ENCODE results near the gene CTSH.

Gene CTSH

DNA sequence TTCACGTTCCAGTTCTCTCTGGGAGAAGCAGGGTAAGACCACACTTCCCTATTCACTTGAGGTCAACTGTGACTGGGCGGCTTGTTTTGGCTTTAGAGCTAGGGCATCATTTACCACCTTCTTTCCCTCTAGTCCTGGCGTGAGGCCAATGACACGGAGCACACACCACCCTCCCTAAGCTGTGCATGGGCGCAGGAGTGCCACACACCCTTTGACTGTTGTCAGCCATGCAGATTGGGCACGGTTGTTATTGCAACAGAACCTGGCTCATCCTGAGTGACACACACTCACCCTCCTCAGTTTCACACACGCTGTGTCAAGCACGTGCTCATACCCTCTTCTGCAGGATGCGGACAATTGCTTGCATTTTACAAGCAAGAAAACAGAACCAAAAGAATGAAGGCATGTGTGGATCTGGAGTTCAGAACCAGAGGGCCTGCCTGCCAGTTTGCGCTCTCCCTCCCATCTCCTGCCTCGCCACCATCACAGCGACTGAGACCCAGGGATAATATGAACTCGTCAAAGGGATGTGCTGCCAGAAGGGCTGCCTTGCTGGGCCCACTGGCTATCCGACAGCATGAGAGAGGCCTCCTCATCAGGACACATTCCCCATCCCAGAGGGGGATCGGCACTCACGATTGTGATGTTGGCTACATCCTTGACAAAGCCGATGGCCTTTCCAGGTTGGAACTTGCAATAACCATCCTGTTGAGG is 17.6 kb downstream of the CTSH start:
- intact Hi-C loops (cut with DNase I; ENCODE audit: low total_unique reads) = no loop called here
- no peaks in the 10 kb centered on the region for H3K9me3 ChIP-seq
- peaks cover 0 to 28% (median 0%) of the 10 kb centered on the region in 4 donors for H3K4me1 ChIP-seq
- no peak overlapping the region for H3K4me3 ChIP-seq
- DNase-seq = no peak
- no peaks in the 10 kb centered on the region for H3K27me3 ChIP-seq
- H3K36me3 ChIP-seq = peaks cover 29 to 53% (median 52%) of the 10 kb centered on the region in 3 donors
- TF ChIP-seq, protein P1, sequence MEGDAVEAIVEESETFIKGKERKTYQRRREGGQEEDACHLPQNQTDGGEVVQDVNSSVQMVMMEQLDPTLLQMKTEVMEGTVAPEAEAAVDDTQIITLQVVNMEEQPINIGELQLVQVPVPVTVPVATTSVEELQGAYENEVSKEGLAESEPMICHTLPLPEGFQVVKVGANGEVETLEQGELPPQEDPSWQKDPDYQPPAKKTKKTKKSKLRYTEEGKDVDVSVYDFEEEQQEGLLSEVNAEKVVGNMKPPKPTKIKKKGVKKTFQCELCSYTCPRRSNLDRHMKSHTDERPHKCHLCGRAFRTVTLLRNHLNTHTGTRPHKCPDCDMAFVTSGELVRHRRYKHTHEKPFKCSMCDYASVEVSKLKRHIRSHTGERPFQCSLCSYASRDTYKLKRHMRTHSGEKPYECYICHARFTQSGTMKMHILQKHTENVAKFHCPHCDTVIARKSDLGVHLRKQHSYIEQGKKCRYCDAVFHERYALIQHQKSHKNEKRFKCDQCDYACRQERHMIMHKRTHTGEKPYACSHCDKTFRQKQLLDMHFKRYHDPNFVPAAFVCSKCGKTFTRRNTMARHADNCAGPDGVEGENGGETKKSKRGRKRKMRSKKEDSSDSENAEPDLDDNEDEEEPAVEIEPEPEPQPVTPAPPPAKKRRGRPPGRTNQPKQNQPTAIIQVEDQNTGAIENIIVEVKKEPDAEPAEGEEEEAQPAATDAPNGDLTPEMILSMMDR (IDR thresholded peaks at IDR 0.05) = no peak
- no peak overlapping the region for H3K27ac ChIP-seq

DNA sequence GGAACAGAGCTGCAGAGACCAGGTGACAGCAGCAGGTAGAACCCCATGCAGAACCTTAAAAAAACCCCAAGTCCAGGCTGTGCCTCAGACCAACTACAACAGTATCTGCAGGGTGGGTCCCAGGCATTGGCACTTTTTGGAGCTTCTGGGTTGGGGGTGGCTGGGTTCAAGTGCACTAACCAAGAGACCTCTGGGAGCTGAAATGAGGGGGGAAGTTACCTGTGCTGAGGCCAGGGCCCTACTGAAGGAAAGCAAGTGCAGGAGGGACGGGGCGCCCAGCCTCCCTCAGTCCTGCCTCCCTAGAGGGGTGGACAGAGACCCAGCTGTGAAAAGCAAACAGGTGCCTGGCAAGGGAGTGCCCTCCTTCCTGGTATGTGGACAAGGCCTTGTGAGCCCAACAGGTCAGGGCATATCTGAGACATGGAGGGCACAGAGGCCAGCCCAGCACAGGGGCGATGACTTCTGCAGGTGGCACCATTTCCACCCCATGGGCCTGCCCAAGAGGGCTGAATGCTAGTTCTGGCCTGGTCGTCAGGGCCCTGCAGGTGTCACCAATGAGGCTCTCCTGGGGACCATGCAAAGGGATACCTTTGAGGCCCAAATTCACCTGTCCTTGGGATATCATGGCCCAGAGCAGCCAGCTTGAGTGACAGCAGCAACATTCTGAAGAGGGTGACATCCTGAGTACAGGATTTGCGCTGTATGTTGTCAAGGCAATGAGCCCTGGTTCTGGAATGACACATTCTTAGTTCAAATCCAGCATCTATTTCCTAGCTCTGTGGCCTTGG is 18.7 kb downstream of the CTSH start:
- H3K36me3 ChIP-seq = peaks cover 40 to 64% (median 63%) of the 10 kb centered on the region in 3 donors
- TF ChIP-seq, protein P1 (IDR thresholded peaks at IDR 0.05) = no peak
- DNase-seq = no peak
- H3K27ac ChIP-seq = no peak overlapping the region
- no peak overlapping the region for H3K4me3 ChIP-seq
- peaks cover 0 to 17% (median 0%) of the 10 kb centered on the region in 4 donors for H3K4me1 ChIP-seq
- H3K27me3 ChIP-seq = no peaks in the 10 kb centered on the region
- H3K9me3 ChIP-seq = no peaks in the 10 kb centered on the region
- intact Hi-C loops (cut with DNase I; ENCODE audit: low total_unique reads) = no loop called here

DNA sequence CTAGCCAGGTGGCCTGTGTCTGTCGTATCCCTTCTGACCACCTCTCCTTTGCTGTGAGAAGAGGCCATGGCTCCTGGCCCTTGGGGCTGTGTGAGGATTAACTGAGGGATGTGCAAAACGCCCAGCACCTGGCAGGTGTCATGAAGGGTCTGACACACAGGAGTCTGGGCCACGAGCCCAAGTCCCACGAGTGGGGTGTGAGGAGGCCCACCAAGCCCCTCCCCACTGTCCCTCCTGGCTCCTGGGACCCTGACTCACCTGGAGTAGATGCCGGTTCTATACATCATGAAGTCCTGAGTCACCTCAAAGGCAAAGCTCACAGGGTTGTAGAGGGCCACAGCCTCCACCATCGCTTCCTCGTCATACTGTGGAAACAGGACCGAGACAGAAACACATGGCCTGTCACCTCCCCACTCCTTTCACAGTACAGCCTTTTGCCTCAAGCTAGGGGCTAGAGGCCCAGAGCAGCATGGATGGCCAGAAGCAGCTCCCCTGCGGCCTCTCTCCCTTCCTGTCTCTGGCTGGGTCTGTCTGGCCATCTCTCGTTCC is 19.7 kb downstream of the CTSH start:
- H3K4me3 ChIP-seq = no peak overlapping the region
- TF ChIP-seq, protein P1 (IDR thresholded peaks at IDR 0.05) = no peak
- DNase-seq = no peak
- no peaks in the 10 kb centered on the region for H3K27me3 ChIP-seq
- H3K36me3 ChIP-seq = peaks cover 42 to 71% (median 70%) of the 10 kb centered on the region in 3 donors
- intact Hi-C loops (cut with DNase I; ENCODE audit: low total_unique reads) = no loop called here
- H3K27ac ChIP-seq = no peak overlapping the region
- peaks cover 0 to 10% (median 0%) of the 10 kb centered on the region in 4 donors for H3K4me1 ChIP-seq
- H3K9me3 ChIP-seq = no peaks in the 10 kb centered on the region

DNA sequence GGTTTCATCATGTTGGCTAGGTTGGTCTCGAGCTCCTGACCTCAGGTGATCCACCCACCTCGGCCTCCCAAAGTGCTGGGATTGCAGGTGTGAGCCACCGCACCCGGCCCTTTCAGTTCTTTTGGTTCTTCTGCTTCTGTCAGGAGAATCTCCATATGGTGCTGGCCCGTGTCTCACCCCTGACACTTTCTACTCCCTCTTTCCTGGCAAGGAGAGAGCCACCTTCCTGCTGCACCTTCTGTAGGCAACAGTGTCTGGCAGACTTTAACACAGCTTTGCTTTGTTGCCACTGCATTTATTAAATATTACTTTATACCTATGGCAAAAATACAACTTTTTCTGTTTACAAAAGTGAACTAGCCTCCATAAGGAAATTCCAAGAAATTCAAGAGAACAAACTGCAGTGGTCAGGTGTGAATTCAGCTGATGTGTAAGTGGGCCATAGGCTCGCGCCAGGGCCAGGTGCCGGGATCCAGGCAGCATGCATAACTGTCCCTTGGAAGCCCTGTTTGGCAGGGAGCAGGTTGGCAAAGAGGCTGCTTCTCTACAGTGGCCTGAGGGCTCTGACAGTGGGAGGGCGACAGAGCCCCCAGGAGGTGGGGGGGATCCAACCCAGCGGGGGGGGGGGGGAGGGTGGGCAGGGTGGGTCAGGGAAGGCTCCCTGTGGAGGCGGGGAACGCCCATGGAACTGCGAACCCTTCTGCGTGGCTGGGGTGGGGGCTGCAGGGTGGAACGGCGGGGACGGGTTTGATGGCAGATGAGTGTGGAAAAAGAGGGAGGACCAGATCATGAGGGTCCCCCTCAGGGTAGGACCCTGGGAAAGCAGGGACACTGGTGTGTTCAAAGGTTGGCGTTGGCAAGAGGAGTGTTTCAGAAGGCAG is 21.1 kb downstream of the CTSH start:
- TF ChIP-seq, protein P1 (IDR thresholded peaks at IDR 0.05) = no peak
- Histone ChIP-seq H3K36me3 (peaks cover 55 to 83% (median 79%) of the 10 kb centered on the region in 3 donors), H3K27me3 (no peaks in the 10 kb centered on the region), H3K4me1 (no peaks in the 10 kb centered on the region), H3K27ac (no peak overlapping the region), H3K9me3 (no peaks in the 10 kb centered on the region), H3K4me3 (no peak overlapping the region)
- DNase-seq = no peak
- intact Hi-C loops (cut with DNase I; ENCODE audit: low total_unique reads) = no loop called here

DNA sequence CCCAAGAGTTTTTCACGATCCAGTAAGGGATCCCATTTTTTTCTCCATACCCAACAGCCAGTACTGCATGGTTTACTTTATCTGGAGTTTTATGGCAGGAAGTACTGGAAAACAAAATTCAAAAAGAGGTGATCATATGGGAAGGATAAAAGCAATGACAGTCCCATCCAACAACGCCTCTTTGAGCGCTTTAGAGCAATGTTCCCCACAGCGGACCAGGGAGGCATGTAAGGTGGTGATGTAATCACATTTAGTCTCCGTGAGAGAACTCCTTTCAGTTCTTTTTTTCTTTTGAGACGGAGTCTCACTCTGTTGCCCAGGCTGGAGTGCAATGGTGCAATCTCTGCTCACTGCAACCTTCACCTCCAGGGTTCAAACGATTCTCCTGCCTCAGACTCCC is 21.8 kb downstream of the CTSH start:
- Histone ChIP-seq H3K4me3 (no peak overlapping the region), H3K9me3 (no peaks in the 10 kb centered on the region), H3K4me1 (no peaks in the 10 kb centered on the region), H3K36me3 (peaks cover 60 to 90% (median 85%) of the 10 kb centered on the region in 3 donors), H3K27me3 (no peaks in the 10 kb centered on the region), H3K27ac (no peak overlapping the region)
- TF ChIP-seq, protein P1 (IDR thresholded peaks at IDR 0.05) = no peak
- intact Hi-C loops (cut with DNase I; ENCODE audit: low total_unique reads) = no loop called here
- DNase-seq = no peak

Data from tibial artery (tissue), 4 donors.